Loucy (cell line): ENCODE data around the gene KAT5.

Experiments used
- EZH2phosphoT487 ChIP-seq: fragments of 200-600 bp; IDR thresholded peaks from 2 replicates; pipeline ENCODE4 v1.6.1; 2018; ENCODE audit warnings: antibody characterized with exemption, mild to moderate bottlenecking, moderate library complexity, borderline replicate concordance
- TF ChIP-seq, protein P1 (sequence below): fragments of 200-600 bp; sonication (generic); conservative IDR thresholded peaks from 2 replicates; pipeline ENCODE4 v1.5.1; 2014; ENCODE audit warnings: mild to moderate bottlenecking, antibody characterized with exemption, low read length

DNA sequence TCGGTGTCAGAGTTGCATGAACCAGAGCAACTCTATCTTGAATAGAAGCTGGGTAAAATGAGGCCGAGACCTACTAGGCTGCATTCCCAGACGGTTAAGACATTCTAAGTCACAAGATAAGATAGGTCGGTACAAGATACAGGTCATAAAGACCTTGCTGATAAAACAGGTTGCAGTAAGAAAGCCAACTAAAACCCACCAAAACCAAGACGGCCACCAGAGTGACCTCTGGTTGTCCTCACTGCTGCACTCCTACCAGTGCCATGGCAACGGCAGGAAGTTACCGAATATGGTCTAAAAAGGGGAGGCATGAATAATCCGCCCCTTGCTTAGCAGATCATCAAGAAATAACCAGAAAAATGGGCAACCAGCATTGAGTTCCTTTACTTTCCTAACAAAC, 2.4 kb upstream of the KAT5 start:
- TF ChIP-seq, protein P1, sequence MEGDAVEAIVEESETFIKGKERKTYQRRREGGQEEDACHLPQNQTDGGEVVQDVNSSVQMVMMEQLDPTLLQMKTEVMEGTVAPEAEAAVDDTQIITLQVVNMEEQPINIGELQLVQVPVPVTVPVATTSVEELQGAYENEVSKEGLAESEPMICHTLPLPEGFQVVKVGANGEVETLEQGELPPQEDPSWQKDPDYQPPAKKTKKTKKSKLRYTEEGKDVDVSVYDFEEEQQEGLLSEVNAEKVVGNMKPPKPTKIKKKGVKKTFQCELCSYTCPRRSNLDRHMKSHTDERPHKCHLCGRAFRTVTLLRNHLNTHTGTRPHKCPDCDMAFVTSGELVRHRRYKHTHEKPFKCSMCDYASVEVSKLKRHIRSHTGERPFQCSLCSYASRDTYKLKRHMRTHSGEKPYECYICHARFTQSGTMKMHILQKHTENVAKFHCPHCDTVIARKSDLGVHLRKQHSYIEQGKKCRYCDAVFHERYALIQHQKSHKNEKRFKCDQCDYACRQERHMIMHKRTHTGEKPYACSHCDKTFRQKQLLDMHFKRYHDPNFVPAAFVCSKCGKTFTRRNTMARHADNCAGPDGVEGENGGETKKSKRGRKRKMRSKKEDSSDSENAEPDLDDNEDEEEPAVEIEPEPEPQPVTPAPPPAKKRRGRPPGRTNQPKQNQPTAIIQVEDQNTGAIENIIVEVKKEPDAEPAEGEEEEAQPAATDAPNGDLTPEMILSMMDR: no peak
- TF ChIP-seq EZH2phosphoT487: no peak
